Jurkat, Clone E6-1 (cell line): ENCODE data around the gene PIN1.
"Not testable (repeated sequence)": the region's sequence is repeated elsewhere in the genome, so short reads cannot be mapped to it uniquely, and the experiment has no call there.

Experiments
- DNase-seq: peaks from one replicate; pipeline ENCODE4 v3.0.0-alpha.2; 2011; ENCODE audit warnings: low read depth, low spot score
- H3K4me3 ChIP-seq: 2 replicates; pipeline ENCODE4 v1.5.1; 2011; ENCODE audit warnings: mild to moderate bottlenecking, low read length, control low read depth, moderate library complexity

Gene PIN1

DNA sequence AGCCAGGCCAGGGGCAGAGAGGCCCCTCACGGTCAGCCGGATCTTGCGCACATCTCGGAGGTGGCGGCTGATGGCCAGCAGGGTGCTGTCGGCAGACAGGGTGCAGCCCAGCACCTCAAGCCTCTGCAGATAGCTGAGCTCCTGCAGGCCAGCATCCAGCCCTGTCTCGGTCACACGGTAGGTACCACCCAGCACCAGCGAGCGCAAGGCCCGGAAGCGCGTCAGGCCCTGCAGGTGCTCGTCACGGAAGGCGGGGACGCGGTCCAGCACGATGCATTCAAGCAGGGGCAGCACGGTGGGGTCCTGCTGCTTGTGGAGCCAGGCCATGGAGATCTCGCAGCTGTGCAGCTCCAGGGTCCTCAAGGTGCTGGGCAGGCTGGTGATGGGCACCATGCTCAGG, 24.0 kb upstream of the PIN1 start:
- no peak for DNase-seq
- no peak overlapping the region for H3K4me3 ChIP-seq

DNA sequence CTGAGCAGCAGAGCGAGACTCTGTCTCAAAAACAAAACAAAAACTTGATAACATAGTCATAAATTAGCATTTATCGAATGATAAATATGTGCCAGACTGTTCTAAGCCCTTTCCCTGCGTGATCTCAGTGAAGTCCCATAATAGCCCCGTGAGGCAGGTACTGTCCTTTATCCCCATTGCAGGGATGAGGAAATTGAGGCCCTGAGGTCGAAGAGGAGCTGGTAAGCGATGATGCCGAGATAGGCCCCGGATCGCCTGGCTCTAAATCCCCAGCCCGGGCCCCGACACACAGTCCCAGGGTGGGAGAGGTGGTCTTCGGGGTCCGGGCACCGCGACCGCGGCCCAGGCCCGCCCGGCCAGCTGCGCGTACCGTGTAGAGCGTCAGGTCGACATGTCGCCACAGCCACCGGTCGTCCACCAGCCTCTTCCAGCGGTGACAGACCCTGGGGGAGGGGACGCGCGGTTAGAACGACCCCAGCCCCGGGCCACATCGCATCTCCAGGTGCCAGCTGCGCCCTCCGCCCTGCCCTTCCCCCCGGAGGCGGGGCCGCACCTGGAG, 16.9 kb upstream of the PIN1 start:
- peak overlapping the region; percentile 88 for H3K4me3 ChIP-seq
- DNase-seq: no peak

- DNase-seq: peak; percentile 98
- H3K4me3 ChIP-seq: peak within 1 kb of the TSS; percentile 88
These were observed 16.2 kb upstream of the PIN1 start, which contains the start of gene FBXL12 for GRCh38 chr19:9818734-9819595. FBXL12 (minus strand) TSS chr19:9819079; CDS start chr19:9818813, 266 bp downstream.

DNA sequence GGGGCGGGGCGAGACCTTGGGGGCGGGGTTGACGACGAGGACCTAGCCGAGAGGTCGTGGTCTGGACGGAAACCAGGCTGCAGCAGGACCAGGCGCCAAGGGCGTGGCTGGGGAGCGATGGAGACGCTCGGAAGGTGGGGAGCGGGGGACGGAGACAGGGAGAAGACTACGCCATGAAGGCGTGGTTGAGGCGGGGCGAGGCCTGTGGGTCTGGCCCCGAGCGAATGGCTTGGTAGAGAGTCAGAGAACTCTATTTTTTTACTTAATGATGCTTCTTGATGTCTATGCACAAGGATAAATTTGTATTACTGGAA, 15.6 kb upstream of the PIN1 start:
- H3K4me3 ChIP-seq: peak overlapping the region; percentile 60
- DNase-seq: no peak

- H3K4me3 ChIP-seq: peak overlapping the region; percentile 60
- DNase-seq: not testable (repeated sequence)
These were observed 15.1 kb upstream of the PIN1 start for GRCh38 chr19:9820034-9820433.

GRCh38 chr19:9823816-9824215, 11.3 kb upstream of the PIN1 start:
- no peak for DNase-seq
- no peak overlapping the region for H3K4me3 ChIP-seq

GRCh38 chr19:9827289-9828238, 7.6 kb upstream of the PIN1 start, which contains the start of gene UBL5:
UBL5 (plus strand) TSS chr19:9827918; CDS start chr19:9828338, 420 bp downstream.
- H3K4me3 ChIP-seq: peak within 1 kb of the TSS; percentile 97
- DNase-seq: peak; percentile 90

DNA sequence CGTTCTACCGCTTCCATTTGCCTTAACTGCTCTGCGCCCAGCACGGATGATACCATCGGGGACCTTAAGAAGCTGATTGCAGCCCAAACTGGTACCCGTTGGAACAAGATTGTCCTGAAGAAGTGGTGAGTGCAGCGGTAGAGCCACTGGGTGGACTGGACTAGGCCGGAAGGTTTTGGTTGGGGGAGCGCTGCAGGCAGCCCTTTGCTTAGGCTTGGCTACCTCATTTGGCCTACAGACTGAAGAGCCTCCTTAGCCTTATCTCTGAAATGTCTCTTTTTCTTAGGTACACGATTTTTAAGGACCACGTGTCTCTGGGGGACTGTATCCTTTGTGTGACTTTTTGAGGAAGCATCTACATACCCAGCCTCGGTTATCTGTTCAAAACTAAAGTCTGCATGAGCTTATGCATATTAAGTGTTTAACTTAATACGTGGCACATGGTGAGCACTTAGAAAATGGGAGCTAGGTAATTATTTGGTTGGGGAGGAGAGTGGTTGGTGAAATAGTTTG, 6.5 kb upstream of the PIN1 start:
- peak overlapping the region; percentile 97 for H3K4me3 ChIP-seq
- no peak for DNase-seq

GRCh38 chr19:9834307-9834725, 802 bp upstream of the PIN1 start:
- H3K4me3 ChIP-seq: peak overlapping the region; percentile 61
- no peak for DNase-seq

DNA sequence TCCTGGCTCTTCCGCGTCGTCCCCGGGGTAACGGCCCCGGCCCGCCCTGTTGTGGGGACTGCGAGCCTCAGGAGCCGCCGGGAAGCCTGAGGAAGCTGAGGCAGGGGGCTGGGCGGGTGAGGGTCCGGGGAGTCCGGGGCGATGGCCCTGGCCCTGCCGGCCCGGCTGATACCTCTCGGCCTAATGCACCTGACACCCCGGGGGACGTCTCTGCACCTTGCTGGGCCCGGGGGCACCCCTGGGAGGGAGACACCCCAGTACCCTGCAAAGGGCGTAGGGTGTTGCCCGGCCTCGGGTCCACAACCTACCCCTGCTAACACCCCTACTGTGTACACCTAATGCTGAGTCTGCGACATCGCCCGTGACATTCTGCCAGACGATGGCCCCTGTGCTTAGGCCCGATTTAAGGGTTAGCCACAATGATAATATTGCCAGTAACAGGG, 410 bp downstream of the PIN1 start:
- no peak for DNase-seq

DNA sequence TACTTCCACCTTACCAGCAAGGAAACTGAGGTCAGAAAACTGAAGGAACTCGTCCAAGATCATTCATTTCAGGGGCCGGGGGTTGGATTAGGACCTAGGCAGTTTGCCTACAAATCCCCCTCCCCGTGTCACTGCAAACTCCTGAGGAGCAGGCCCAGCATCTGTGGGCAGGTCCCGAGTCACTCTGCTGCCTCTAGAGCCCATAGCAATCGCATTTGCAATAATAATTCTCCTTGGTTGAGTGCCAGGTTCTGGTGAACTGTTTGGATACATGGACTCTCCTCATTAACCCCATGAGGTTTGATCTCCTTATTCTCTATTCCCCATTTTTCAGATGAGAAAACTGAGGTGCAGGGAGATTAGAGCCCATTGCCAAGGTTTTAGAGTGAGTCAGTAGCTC, 903 bp downstream of the PIN1 start:
- no peak for DNase-seq
- H3K4me3 ChIP-seq: peak overlapping the region; percentile 71

More for the DNA sequence above, 410 bp downstream of the PIN1 start:
- H3K4me3 ChIP-seq: peak overlapping the region; percentile 71

DNA sequence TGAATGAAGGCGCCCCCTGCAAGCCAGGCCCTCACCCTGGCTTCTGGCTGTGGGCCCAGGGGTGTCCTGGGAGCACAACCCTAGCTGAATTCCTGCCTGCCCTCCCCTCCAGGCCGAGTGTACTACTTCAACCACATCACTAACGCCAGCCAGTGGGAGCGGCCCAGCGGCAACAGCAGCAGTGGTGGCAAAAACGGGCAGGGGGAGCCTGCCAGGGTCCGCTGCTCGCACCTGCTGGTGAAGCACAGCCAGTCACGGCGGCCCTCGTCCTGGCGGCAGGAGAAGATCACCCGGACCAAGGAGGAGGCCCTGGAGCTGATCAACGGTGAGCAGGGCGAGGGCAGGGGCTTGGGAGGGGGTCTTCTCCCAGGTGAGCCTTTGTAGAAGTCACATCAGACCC, 3.2 kb downstream of the PIN1 start:
- no peak overlapping the region for H3K4me3 ChIP-seq
- DNase-seq: no peak

GRCh38 chr19:9839415-9839814, 4.3 kb downstream of the PIN1 start:
- H3K4me3 ChIP-seq: no peak overlapping the region
- DNase-seq: no peak

DNA sequence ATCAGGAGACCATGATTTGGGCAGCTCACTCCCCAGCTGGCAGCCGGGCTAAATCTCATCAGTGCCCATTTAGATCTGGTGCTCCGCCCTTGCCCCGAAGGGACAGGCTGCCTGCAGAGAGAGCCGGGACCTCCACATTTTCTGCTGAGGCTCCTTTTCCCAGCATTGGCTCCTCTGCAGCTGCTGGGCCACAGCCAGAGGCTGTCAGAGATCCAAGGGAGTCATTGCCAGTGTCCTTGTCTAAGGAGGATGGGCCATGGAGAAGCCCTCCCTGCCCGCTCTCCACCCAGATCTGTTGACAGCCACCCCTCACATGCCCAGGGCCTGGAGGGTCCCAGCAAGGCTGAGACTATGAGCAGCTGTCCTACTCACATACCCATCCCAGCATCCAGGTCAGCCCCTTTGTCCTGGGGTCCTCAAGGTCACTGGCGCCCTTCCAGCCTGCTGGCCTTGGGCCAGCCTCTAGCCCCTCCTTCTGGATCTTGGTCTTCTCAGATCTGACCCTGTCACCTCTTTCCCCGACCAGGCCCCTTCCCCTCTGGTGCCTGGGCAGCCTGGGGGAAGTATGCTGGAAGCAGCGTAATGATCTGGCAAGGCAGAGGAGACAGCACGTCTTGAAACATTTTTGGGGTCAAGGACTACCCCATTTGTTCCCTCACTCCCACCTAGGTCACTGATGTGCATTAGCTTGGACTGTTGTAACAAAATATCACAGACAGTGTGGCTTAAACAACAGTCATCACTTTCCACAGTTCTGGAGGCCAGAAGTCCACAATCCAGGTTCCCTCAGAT, 7.9 kb downstream of the PIN1 start:
- no peak for DNase-seq
- no peak overlapping the region for H3K4me3 ChIP-seq

- DNase-seq, H3K4me3 ChIP-seq: not testable (repeated sequence)
These were observed 8.6 kb downstream of the PIN1 start for GRCh38 chr19:9843626-9844273.

- no peak for DNase-seq
- H3K4me3 ChIP-seq: no peak overlapping the region
These were observed 12.1 kb downstream of the PIN1 start for GRCh38 chr19:9847087-9847671.

- H3K4me3 ChIP-seq: no peak overlapping the region
- DNase-seq: no peak
These were observed 12.9 kb downstream of the PIN1 start for GRCh38 chr19:9848060-9848459.

GRCh38 chr19:9848762-9849161, 13.6 kb downstream of the PIN1 start:
- DNase-seq: no peak
- H3K4me3 ChIP-seq: no peak overlapping the region
